PFSK-1 (cell line): ENCODE results near the gene ANKS1B.

Source experiments
- FOXP2 ChIP-seq: optimal IDR thresholded peaks from 2 replicates; pipeline ENCODE3; 2011; ENCODE audit warnings: borderline replicate concordance, control low read depth, inconsistent platforms; ENCODE audit not compliant: insufficient read depth; ENCODE audit errors: extremely low read length, extremely low read depth
- POLR2AphosphoS5 ChIP-seq: IDR thresholded peaks from 2 replicates; pipeline ENCODE4 v1.6.1; 2012; ENCODE audit warnings: low read depth, mild to moderate bottlenecking, control low read depth, low read length, moderate library complexity
- REST ChIP-seq, 2 experiments: IDR thresholded peaks; 2 replicates each; pipeline versions ENCODE4 v1.6.1 to v1.8.0; 2011 to 2012; ENCODE audit warnings: low read depth in 2 of 2, low read length in 2 of 2, control low read depth in 1 of 2, inconsistent platforms in 1 of 2, mild to moderate bottlenecking in 1 of 2, moderate library complexity in 1 of 2; ENCODE audit not compliant: insufficient read depth in 1 of 2
- SIN3A ChIP-seq: IDR thresholded peaks from 2 replicates; pipeline ENCODE4 v1.6.1; 2012; ENCODE audit warnings: mild to moderate bottlenecking, low read length, moderate library complexity, borderline replicate concordance; ENCODE audit not compliant: insufficient read depth
- TAF1 ChIP-seq: IDR thresholded peaks from 2 replicates; pipeline ENCODE4 v1.6.1; 2012; ENCODE audit warnings: low read length, control low read depth, borderline replicate concordance; ENCODE audit not compliant: insufficient read depth

GRCh38 chr12:99522456-99522855 is 462.3 kb downstream of the ANKS1B start:
- TF ChIP-seq TAF1 (no peak), POLR2AphosphoS5 (no peak), SIN3A (no peak), REST (IDR thresholded peaks at IDR 0.05; ENCODE audit: insufficient read depth in 1 of 2, low read depth in 2 of 2, low read length in 2 of 2) (no peak), FOXP2 (no peak)
